GM19025 (cell line): ENCODE measurements around the gene ADGRG1.
"Not testable (repeated sequence)": the region's sequence is repeated elsewhere in the genome, so short reads cannot be mapped to it uniquely, and the experiment has no call there.

Experiments
- ATAC-seq: cut with Tn5 transposase; IDR thresholded peaks from one replicate; pipeline ENCODE4 v1.9.1; 2021; ENCODE audit warnings: mild to moderate bottlenecking, low read depth, moderate library complexity; ENCODE audit not compliant: unreplicated experiment

The ADGRG1 gene

DNA sequence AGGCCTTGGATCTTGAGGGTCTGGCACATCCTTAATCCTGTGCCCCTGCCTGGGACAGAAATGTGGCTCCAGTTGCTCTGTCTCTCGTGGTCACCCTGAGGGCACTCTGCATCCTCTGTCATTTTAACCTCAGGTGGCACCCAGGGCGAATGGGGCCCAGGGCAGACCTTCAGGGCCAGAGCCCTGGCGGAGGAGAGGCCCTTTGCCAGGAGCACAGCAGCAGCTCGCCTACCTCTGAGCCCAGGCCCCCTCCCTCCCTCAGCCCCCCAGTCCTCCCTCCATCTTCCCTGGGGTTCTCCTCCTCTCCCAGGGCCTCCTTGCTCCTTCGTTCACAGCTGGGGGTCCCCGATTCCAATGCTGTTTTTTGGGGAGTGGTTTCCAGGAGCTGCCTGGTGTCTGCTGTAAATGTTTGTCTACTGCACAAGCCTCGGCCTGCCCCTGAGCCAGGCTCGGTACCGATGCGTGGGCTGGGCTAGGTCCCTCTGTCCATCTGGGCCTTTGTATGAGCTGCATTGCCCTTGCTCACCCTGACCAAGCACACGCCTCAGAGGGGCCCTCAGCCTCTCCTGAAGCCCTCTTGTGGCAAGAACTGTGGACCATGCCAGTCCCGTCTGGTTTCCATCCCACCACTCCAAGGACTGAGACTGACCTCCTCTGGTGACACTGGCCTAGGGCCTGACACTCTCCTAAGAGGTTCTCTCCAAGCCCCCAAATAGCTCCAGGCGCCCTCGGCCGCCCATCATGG lies 35.7 kb downstream of the ADGRG1 start:
- no peak for ATAC-seq

GRCh38 chr16:57664662-57665025 lies 36.2 kb downstream of the ADGRG1 start:
- no peak for ATAC-seq

DNA sequence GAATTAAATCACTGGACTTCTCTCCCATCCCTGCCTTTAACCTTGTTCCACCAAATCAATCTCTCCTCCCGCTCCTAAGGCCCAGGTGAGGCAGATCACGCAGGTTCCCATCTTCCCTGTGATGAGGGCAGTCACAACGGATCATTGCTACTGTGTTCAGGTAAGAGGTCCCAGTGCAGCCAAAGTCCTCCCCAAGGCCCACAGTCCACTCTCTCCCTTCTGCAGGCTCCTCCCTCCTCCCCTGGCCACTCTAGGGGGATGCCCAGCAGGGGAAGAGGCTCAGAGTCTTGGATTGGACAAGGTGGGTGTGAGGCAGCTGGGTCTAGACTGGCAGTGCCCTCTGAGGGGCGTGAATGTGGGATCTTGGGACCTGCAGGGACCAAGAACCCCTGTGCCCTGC lies 37.1 kb downstream of the ADGRG1 start:
- ATAC-seq: no peak

DNA sequence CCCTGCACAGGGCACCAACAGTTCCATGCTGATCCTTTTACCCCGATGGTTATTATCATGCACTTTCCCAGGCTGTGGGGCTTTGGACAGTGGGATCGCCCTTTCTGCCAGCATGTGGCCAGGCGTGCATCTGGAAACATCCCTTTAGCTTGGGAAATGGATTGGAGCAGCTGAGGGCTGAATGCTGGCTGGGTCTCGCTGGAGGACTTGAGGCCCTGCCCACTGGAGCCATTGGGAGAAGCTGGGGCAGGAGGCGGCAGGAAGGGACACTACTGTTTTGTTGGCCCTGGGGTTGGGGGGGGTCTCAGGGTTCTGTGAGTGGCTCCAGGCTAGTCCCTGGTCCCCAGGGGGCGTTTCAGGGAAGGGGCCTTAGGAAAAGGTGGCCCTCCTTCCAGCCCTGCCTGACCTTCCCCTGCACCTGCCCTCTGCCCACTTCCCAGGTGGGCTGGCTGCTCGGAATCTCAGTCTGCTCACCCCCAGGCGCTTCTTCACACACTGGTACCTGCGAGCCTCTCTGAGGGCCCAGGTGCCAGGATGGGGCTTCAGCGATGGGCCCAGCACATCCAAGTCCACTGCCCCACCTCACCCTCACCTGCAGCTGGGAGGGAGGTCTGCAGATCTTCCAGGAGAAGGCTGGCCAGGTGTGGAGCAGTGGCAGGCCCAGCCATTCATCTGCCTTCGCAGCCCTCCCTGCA lies 38.1 kb downstream of the ADGRG1 start:
- no peak for ATAC-seq

DNA sequence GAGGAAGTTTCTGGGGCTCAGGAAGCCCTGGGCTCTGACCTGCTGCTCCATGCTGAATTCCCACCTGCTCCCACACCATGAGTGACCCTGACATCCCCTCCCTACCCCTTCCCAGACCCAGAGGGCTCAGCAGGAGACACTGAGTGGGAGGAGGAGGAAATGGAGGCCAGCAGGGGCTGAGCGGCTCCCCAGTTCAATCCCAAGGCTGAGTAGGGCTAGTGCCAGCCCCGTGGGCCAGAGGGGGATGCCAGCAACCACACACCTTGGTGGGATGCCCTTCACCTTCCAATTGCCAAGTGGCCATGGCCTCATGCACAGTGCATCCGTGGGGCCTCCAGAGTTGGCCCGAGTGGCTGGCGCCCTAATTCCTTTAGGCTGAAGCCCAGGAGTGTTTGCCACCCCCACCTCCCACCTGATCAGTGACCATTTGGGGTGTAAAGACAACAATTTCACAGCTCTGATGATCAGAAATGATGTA lies 38.7 kb downstream of the ADGRG1 start:
- no peak for ATAC-seq

GRCh38 chr16:57667526-57668262 lies 39.3 kb downstream of the ADGRG1 start:
- ATAC-seq: no peak

GRCh38 chr16:57668263-57668571 lies 39.8 kb downstream of the ADGRG1 start, which contains the start of gene ADGRG3:
Gene ADGRG3, plus strand, starts transcription at chr16:57668306. Its CDS starts 42 bp downstream, at chr16:57668348.
- no peak for ATAC-seq

GRCh38 chr16:57668630-57669475 lies 40.4 kb downstream of the ADGRG1 start:
- no peak for ATAC-seq

DNA sequence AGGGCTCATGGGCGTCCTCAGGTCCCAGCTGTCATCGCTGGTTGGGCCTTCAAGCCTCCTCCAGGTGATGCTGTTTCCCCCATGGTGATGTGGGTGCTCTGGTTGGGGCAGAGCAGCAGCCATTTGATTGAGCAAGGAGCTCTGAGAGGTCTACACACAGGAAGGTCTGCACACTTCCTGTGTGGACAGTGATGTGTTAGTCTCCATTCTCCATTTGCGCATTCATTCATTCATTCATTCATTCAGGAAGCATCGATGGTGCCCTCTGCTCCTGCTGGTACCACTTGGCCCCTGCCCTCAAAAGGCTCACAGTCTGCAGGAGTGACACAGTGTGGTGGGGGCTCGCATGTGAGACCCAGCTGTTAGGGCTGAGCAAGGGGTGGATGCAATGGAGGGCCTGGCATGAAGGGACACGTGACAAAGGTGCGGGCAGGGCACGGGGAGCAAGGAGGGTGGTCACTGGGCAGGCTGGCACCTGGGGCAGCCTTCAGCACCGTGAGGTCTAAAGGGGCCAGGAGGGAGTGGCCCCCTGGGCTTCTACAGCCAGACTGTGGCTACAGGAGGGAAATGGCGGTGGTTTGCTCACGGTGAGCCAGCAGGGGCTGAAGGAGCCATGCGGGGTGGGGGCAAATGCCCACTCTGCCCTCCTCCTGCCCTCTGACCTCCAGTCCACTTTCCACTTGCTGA lies 41.2 kb downstream of the ADGRG1 start:
- ATAC-seq: no peak

- no peak for ATAC-seq
Measured at GRCh38 chr16:57670196-57670595, 41.8 kb downstream of the ADGRG1 start.

GRCh38 chr16:57671451-57671850 lies 43.0 kb downstream of the ADGRG1 start:
- not testable (repeated sequence) for ATAC-seq

GRCh38 chr16:57672416-57672815 lies 44.0 kb downstream of the ADGRG1 start:
- no peak for ATAC-seq

DNA sequence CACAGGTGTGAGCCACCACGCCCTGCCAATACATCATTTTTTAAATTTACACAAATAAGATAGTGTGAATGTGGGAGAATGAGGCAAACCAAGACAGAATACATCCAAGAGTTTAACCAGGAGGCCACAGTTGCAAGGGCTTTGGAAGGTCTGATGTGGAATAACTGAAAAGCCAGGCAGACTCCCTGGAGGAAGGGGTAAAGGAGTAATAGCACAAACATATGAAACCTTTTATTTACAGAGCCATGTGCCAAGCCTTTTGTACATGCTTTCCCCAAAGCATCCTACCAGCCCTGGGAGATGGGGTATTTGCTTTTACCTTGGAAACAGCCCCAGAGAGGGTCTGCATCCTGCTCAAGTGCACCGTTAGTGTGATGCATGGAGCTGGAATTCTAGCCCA lies 44.4 kb downstream of the ADGRG1 start:
- ATAC-seq: no peak

GRCh38 chr16:57675741-57676551 lies 47.5 kb downstream of the ADGRG1 start:
- ATAC-seq: no peak

DNA sequence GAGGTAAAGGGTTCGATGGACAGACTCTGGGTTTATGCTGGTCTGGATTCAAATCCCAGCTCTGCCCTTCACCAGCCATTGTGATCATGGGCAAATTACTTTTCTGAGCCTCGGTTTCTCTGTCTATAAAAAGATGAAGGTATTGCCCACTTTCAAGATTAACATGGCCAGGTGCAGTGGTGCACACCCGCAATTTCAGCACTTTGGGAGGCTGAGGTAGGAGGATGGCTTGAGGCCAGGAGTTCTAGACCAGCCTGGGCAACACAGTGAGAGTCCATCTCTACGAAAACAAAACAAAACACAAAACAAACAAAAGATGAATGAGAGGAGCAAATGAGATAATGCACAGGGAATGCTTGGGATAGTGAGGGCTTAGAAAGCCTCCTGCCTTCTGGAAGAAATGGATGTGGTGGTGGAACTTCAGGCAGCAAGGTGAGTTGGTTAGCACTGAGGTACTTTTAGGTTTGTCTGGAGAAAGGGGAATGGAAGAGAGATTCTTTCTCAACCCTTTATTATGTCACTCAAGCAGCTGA lies 48.2 kb downstream of the ADGRG1 start:
- ATAC-seq: no peak

- ATAC-seq: no peak
Measured at GRCh38 chr16:57677622-57678369, 49.4 kb downstream of the ADGRG1 start.

DNA sequence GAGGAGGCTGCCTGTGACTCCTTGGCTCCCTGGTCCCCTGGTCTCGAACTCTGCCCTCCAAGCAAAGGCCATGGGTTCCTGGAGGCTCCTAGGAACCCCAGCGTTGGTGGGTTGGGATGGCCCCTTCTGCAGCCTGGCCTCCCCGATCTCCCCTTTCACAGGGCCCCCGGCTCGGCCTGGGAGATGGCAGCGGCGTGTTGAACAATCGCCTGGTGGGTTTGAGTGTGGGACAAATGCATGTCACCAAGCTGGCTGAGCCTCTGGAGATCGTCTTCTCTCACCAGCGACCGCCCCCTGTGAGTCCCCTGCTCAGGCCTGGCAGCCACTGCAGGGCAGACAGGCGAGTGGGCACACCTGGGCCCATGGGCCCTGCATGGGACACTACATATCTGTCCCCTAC lies 50.6 kb downstream of the ADGRG1 start:
- ATAC-seq: no peak

DNA sequence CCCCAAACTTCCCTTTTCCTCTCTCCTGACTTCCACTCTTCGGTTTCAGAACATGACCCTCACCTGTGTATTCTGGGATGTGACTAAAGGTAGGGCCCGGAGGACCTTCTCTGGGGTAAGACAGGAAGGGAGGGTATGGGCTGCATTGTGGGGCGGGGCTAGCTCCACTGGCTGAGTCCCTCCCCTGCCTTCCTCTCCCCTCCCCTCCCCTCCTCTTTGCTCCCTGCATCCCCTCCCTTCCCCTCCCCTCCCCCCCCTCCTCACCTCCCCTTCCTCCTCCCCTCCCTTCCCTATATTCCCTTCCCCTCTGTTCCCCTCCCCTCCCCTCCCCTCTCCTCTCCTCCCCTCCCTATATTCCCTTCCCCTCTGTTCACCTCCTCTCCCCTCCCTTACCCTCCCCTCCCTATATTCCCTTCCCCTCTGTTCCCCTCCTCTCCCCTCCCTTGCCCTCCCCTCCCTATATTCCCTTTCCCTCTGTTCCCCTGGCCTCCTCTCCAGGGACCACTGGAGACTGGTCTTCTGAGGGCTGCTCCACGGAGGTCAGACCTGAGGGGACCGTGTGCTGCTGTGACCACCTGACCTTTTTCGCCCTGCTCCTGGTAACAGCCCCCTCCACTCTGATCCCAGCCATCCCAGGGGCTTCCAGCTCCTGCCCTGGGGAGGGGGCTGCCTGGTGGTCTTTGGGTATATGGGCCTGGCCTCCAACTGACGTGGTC lies 51.5 kb downstream of the ADGRG1 start:
- ATAC-seq: no peak
